Stimulated activated CD4-positive, alpha-beta T cell treated with anti-CD3 and anti-CD28 coated beads, Interleukin-4, amount 100 ng/mL, for 24 hours (primary cell): ENCODE data around the gene CABLES1.
"Not testable (repeated sequence)": the region's sequence is repeated elsewhere in the genome, so short reads cannot be mapped to it uniquely, and the experiment has no call there.

Experiments used
- DNase-seq: peaks from one replicate; pipeline ENCODE4 v3.0.0-alpha.2; 2020

Gene CABLES1, protein sequence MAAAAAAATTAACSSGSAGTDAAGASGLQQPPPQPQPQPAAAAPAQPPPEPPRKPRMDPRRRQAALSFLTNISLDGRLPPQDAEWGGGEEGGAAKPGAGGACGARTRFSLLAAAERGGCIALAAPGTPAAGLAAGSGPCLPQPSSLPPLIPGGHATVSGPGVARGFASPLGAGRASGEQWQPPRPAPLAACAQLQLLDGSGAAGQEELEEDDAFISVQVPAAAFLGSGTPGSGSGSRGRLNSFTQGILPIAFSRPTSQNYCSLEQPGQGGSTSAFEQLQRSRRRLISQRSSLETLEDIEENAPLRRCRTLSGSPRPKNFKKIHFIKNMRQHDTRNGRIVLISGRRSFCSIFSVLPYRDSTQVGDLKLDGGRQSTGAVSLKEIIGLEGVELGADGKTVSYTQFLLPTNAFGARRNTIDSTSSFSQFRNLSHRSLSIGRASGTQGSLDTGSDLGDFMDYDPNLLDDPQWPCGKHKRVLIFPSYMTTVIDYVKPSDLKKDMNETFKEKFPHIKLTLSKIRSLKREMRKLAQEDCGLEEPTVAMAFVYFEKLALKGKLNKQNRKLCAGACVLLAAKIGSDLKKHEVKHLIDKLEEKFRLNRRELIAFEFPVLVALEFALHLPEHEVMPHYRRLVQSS

DNA sequence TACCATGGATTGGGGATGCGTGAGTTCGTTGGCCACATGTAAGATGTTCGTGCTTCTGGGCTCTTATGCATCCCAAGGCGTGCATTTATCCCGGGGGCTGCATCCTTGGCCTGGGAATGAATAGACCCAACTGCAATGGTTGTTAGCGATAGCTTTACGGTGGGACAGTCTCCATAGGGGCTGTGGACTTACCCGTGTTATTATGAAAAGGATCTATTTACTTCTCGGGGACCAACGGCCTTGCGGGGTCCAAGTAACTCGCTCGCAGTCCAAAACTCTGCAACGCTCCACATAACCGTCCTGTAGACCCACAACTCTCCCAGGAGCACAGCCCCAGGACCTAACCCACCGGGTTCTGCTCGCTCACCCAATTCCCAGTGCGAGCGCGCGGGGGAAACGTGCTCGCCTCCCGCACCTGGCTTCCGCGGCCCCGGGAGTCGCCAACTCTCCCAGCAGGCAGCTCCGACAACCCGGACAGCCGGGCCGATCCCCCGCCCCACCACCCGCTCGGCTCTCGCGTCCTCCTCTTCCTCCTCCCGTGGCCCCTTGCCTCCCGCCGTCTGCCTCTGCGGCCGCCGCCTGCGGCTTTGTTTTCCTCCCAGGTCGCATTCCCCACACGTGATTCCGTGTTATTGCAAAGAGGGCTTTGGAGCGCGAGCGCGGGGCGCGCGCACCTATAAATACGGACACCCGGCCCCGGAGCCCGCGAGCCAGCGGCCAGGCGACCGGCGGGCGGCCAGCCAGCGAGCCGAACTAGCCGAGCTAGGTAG is at the start of gene CABLES1:
Gene CABLES1 (plus strand): TSS at position 706 of the 770 bp plus-strand sequence. CDS start 278 bp downstream, outside the sequence.
- DNase-seq, result peak; percentile 17

DNA sequence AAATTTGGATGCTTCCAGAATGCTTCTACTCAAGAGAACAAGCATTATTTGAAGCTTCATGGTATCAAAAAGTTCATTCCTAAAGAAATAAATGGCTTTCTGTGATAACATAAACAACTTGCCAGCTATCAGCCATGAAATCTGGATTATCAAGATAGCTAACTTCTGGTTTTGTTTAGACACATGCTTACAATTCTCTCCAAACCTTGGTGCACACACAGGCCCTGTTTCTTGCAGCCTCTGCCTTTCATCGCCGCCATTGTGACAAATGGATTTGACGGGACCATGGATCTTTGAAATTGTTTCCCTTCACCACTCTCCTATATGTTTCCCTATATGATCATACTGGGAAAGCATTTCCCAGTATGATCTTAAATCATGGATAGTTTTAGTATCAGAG is 47.9 kb upstream of the CABLES1 start:
- no peak for DNase-seq

DNA sequence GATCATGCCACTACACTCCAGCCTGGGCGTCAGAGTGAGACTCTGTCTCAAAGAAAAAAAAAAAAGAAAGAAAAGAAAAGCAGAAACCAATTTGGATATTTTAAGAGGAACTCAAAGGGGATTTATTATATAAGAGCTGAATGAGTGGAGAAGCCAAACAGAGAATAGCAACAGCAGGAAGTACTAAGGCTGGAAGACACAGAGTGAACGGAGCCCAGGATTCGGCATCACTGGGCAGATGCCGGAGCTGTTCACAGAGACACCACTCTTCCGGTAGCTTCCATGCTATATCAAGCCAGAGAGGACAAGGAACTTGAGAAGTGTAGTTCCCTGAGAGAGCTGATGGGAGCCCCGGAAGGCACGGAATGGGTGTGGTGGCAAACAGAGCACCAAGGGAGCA is 47.0 kb upstream of the CABLES1 start:
- DNase-seq, result no peak

DNA sequence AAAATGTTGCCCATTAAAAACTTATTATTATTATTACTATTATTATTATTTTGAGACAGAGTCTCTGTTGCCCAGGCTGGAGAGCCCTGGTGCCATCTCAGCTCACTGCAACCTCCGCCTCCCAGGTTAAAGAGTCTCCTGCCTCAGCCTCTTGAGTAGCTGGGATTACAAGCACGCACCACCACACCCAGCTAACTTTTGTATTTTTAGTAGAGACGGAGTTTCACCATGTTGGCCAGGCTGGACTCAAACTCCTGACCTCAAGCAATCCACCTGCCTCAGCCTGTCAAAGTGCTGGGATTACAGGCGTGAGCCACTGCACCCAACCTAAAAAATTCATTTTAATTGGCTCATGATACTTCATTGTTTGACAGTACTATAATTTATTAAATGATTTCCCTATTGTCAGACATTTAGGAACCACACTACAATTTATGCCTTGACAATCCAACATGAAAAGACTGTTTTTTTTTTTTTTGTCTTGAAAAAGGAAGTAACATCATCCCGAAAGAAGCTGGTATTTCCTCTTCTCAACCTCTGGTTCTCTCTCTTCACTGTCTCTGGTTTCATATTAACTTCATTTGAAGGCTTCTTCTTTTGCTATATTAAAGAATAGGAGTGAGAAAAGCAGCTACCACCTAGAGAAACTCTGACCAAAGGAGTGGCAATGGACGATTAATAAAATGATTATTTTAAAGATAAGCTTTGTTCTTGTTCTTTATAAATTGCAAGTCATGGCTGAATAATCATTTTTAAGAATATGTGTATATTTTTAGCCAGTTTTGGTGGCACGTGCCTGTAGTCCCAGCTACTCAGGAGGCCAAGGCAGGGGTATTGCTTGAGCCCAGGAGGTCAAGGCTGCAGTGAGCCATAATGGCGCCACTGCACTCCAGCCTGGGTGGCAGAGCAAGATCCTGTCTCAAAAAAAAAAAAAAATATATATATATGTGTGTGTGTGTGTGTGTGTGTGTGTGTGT is 44.0 kb upstream of the CABLES1 start:
- DNase-seq, result not testable (repeated sequence)

DNA sequence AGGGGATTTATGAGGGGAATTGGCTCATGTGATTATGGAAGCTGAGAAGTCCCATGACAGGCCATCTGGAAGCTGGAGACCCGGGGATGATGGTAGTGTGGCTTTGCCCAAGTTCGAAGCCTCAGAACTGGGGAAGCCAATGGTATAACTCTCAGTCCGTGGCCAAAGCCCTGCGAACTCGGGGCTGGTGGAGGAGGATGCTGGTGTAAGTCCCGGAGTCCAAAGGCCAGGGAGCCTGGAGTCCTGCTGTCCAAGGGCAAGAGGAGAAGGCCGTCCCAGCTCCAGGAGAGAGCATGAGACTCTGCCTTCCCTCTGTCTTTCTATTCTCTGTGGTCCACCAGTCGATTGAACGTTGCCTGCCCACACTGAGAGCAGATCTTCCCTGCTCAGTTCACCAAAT is 43.2 kb upstream of the CABLES1 start:
- no peak for DNase-seq

DNA sequence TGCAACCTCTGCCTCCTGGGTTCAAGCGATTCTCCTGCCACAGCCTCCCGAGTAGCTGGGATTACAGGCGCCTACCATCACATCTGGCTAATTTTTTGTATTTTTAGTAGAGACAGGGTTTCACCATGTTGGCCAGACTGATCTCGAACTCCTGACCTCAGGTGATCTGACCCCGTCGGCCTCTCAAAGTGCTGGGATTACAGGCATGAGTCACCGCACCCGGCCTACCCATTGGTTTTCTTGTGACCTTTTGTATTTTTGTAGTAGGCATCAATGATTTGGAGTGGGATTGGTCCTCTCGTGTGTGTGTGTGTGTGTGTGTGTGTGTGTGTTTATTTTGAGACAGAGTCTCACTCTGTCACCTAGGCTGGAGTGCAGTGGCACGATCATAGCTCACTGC is 42.2 kb upstream of the CABLES1 start:
- not testable (repeated sequence) for DNase-seq

DNA sequence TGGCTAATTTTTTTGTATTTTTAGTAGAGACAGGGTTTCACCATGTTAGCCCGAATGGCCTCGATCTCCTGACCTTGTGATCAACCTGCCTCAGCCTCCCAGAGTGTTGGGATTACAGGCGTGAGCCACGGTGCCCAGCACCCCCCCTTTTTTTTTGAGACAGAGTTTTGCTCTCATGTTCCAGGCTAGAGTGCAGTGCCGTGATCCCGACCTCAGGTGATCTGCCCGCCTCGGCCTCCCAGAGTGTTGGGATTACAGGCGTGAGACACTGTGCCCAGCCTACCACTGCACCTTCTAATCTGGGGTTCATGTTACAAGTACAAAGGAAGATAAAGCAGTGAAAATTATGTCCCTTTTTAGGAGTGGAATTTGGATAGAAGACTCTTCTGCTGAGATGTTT is 41.5 kb upstream of the CABLES1 start:
- DNase-seq, result no peak

DNA sequence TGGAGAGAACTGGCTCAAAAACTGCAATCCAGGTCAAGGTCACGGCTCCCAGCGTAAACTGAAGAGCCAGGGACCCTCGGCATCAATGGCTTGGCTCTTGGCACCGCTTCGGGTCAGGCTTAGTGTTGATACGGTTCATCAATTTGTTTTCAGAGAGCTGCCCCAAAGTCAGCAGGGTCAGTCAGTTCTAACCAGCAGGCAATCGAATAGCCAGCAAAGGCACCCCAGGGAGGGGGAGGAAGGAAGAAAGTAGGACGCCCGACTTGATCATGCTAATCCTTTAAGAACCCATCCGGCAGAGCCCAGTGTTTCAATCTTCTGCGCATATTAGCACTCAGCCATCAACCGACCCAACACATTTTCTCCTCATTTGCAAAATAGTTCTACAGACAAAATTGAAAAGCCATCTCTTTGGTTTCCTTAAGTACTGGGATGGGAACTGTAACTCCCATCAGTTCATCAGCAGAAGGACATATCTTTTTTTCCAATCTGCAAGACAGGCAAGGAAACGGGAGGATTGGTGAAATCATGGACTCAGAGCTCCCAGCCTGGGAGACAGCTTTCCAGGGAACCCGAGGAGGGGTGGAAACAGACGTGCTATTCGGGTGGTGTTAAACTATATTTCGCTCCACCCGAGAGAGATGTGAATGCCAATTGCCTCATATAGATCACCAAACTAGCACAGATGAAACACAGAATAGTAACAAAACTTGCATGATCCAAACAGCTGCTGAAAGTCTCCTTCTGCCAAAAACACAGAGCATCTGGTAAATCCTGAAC is 40.7 kb upstream of the CABLES1 start:
- no peak for DNase-seq

DNA sequence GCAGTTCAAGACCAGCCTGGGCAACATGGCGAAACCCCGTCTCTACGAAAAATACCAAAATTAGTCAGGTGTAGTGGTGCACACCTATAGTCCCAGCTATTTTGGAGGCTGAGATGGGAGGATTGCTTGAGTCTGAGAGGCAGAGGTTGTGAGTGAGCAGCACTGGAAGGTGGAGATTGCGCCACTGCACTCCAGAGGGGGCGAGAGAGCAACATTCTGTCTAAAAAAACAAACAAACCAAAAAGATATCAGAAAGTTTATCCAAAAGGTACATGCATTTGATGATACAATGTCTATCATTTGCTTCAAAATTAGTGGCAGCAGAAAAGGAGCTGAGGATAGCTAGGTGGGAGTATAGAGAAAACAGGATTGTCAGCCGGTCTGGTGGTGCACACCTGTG is 39.8 kb upstream of the CABLES1 start:
- no peak for DNase-seq

DNA sequence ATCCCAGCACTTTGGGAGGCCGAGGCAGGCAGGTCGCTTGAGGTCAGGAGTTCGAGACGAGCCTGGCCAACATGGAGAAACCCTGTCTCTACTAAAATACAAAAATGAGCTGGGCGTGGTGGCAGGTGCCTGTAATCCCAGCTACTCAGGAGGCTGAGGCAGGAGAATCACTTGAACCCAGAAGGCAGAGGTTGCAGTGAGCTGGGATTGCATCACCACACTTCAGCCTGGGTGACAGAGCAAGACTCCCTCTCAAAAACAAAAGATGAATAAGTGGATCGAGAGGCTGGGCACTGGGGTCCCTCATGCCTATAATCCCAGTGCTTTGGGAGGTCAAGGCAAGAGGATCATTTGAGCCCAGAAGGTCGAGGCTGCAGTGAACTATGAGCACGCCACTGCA is 38.3 kb upstream of the CABLES1 start:
- not testable (repeated sequence) for DNase-seq

DNA sequence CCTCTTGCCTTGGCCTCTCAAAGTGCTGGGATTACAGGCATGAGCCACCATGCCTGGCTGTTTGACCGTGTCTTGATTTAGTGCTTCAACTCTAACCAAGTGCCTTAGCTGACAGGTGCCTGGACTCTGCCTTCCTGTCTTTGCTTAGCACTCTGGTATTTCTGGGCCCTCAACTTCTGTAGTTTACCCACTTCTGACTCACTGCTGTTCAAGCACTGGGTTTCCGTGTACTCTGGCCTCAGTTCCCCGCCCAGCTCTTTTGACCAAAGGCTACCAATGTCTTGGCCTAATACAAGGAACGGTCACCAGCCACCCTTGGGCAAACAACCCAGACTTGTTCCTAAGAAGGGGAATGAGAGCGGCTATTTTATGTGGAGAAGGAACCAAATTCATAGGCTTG is 35.7 kb upstream of the CABLES1 start:
- no peak for DNase-seq

DNA sequence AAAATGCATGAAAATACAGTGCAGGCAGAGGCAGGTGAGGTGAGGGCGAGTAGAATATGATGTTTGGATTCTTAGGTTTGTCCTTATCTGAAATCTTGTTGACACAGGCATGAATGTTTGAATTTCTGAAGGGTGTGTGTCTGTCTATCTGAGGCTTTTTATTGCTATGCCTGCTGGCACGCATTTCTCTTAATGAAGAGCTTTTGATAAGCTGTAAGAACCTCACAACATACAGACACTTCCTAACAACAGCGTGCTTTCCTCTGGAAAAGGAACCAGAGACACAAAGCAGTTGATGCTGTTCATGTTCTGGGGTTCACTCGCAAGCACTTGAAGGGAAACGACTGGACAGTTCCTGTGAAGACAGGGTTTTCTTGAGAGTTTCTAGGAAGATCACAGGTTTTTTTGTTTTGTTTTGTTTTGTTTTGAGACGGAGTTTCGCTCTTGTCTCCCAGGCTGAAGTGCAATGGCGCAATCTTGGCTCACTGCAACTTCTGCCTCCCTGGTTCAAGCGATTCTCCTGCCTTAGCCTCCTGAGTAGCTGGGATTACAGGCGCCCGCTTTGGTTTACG is 33.3 kb upstream of the CABLES1 start:
- DNase-seq, result no peak

DNA sequence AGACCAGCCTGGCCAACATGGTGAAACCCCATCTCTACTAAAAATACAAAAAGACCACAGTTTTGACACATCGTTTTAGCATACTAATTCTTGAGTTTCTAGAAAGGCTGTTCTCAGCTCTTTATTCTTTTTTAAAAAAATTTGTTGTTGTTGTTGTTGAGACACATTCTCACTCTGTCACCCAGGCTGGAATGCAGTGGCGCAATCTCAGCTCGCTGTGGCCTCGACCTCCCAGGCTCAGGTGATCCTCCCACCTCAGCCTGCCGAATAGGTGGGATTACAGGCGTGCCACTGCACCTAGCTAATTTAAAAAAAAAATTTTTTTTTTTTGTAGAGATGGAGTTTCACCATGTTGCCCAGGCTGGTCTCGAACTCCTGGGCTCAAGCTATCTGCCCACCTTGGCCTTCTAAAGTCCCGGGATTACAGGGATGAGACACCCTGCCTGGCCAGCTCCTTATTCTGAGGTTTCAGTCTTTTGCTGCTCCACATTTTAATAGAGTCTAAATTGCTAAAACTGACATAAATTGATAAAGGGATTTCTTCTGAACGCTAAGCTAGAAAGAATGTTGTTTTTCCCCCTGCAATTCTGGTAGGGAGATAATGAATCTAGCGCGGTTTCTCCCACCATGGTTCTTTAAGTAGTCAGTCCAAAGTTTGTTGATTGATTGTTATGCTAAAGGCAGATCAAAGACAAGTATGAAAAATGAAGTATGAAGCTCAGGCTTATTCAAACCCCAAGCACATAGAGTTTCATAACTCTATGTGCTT is 32.6 kb upstream of the CABLES1 start:
- DNase-seq, result no peak

DNA sequence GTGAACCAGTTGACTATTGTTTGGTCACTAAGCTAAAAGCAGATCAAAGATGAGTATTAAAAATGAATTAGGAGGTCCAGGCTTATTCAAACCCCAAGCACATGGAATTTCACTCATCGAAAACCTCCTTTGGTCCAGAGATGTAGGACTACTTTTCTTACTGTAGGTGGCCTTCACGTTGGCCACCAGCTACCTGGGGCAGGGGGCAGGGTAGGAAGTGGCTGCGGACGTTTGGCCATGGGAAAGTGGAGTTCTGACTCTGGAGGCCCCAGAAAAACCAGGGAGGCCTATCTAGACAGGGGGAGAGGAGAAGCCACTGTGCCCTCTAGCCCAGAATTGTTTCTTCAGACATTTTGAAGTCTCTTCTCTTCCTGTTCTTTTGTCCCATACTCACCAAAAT is 31.8 kb upstream of the CABLES1 start:
- DNase-seq, result no peak

DNA sequence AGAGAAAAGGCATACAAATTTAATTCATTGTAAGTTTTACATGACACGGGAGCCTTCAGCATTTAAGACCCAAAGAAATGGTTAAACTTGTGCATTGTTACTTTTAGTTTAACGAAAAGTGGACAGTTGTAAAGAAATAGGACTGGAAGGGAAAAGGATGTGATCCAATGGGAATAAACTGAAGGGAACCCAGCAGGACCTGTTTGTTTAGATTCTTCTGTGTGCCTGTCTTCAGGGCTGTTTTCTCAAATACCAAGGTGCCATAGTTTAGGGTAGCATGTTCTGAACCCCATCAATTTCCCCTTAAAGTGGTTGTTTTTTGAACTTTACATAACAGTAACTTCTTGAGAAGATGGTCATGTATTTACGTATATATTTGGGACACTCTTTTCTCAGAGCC is 30.3 kb upstream of the CABLES1 start:
- no peak for DNase-seq

DNA sequence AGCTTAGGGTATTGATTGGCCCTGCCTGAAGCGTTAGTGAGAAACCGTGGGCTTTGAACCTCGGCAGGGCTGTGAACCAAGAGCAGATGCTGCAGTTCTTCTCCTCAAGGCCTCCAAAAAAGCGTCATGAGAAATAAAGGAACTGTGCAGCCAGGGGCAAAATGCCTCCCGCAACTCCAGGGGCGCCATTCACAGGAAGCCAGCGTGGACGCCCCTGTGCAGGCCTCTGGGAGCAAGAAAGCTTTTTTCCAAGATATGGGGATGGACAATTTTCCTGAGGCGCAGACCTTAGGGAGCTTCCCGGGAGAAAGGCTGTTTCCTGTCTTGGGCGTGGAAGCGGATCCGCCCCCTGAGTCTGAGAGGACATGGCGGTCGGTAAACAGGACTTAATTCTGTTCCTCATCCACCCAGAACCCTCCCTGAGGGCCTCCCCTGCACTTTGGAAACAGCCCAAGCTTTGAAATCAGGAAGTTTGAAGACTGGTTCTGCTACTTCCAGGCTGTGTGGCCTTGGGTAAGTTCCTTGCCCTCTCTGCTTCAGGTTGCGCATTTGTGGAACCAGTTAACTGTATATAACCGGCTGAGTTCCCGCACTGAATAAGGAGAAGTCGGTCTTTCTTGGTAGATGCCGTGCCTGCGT is 29.6 kb upstream of the CABLES1 start:
- DNase-seq, result no peak

DNA sequence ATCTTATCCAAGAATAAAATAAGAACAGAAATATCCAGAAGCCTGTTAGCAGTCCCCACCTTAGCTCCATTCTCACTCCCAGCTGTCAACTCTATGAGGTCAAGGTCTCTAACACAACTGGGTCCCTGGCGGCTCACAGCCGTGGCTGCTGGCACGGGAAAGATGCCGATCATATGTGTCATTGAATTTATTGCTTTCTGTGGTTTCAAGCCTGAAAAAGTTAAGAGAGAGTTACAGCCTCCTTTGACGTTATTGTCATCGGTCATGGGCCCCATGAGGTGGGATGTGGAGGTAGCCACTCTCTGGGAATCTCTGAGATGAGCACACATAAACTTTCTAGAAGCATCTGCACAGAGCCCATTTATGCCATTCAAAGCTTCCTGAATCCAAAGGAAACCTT is 28.7 kb upstream of the CABLES1 start:
- DNase-seq, result no peak

DNA sequence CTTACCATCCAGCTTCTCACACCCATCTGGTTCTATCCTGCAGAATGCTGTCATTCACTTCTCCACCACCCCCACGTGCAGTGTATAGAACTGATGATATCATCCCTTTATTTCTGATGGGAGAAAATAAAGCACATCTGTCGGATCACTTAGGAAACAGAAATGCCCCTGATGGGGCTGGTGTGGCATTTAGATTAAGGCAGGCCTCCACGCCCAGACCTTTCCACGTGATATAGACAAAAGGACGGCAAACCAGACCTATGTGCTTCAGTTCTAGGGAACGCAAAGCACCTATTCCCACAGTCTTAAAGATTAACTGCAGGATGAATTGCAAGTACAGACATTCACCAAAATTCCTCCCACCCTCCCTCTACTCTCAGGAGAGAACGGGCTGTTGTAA is 27.6 kb upstream of the CABLES1 start:
- DNase-seq, result no peak

DNA sequence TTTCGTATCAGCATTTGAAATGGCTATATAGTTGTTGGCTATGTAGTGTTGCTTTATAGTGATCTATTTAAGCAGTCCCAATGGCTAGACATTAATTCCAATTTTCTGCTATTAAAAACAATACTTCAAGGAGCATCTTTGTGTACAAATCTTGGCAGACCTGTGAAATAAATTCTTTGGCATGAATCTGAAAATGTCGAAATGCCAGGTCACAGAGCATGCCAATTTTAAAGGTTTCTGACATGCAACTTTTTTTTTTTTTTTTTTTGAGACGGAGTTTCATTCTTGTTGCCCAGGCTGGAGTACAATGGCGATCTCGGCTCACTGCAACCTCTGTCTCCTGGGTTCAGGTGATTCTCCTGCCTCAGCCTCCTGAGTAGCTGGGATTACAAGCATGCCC is 26.8 kb upstream of the CABLES1 start:
- DNase-seq, result no peak

DNA sequence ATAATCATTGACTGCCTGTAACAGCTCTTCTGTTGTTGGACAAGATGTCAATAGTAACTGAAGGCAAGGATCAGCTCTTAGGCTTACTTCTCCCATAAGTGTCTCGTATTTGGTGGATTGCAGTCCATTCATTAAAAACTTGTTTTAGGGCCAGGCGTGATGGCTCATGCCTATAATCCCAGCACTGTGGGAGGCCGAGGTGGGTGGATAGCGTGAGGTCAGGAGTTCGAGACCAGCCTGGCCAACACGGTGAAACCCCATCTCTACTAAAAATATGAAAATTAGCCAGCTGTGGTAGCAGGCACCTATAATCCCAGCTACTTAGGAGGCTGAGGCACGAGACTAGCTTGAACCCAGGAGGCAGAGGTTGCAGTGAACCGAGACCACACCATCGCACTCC is 26.1 kb upstream of the CABLES1 start:
- not testable (repeated sequence) for DNase-seq
